Measurements from ENCODE around the gene NBL1. TPM values are rescaled to one million over a fixed set of nuclear protein-coding genes. Genes with fewer than 3 reads are reported as not detected.

The NBL1 gene
- total and polyA plus RNA-seq, 2 of the 4 experiments (the other 2 are of a cell fraction), result 14.0 to 54.2 TPM

- Histone ChIP-seq H2AK5ac (ENCODE audit: low read depth, low read length) (0 out of 2 replicates have a peak overlapping the region, but pooled peaks have one; percentile 9), H3K9me3 (ENCODE audit: control insufficient read depth, insufficient read depth, low read length) (no peaks in the 10 kb centered on the region), H3K9me1 (ENCODE audit: insufficient read depth, low read length) (peaks cover 7% of the 10 kb centered on the region), H3K14ac (replicated peaks; ENCODE audit: low read depth, low read length) (no peak overlapping the region), H4K91ac (ENCODE audit: insufficient read depth, low read depth, low read length) (no peak overlapping the region), H3K4me2 (ENCODE audit: low read depth, low read length) (peak overlapping the region; percentile 3; the same call in 1 of the 2 replicates), H3K27me3 (ENCODE audit: control insufficient read depth, insufficient read depth, low read length) (no peaks in the 10 kb centered on the region), H3K4ac (ENCODE audit: low read depth, low read length) (no peak overlapping the region), H3K56ac (ENCODE audit: extremely low read depth, insufficient read depth, low read length) (no peak overlapping the region), H2BK20ac (ENCODE audit: low read depth, low read length) (no peak overlapping the region), H3K9ac (ENCODE audit: low read depth, low read length) (no peak overlapping the region), H3K27ac (ENCODE audit: insufficient read depth, low read length) (no peak overlapping the region; the same call in 1 of the 2 replicates), H2AK9ac (replicated peaks; ENCODE audit: low read depth, low read length, poor library complexity) (peak overlapping the region; percentile 23), H2AFZ (replicated peaks; ENCODE audit: low read length, poor library complexity) (peak overlapping the region; percentile 46), H3K79me1 (ENCODE audit: low read depth in 1 of 2, low read length in 2 of 2) (peaks cover 0 to 7% of the 10 kb centered on the region in 2 experiments; a peak in 1 of 4 replicates), H4K5ac (ENCODE audit: low read depth, low read length) (no peak overlapping the region), H2BK15ac (ENCODE audit: low read depth, low read length) (no peak overlapping the region), H4K20me1 (ENCODE audit: insufficient read depth, low read length) (peaks cover 1% of the 10 kb centered on the region; the same call in 1 of the 2 replicates), H2BK5ac (ENCODE audit: low read depth, low read length, poor library complexity, severe bottlenecking) (no peak overlapping the region), H3K4me1 (ENCODE audit: control insufficient read depth, insufficient read depth, low read length) (peaks cover 11% of the 10 kb centered on the region; the same call in 1 of the 2 replicates), H3K4me3 (ENCODE audit: insufficient read depth, low read depth, low read length) (no peak overlapping the region), H2BK120ac (ENCODE audit: low read depth, low read length) (no peak overlapping the region), H3K36me3 (ENCODE audit: control insufficient read depth, insufficient read depth, low read length) (no peaks in the 10 kb centered on the region), H4K8ac (ENCODE audit: low read depth in 2 of 2, low read length in 2 of 2) (no peak overlapping the region), H3K23ac (ENCODE audit: low read depth, low read length) (no peak overlapping the region), H3K18ac (ENCODE audit: low read depth, low read length) (no peak overlapping the region; the same call in 1 of the 2 replicates)
- WGBS, 2 experiments (ENCODE audit: extremely low coverage in 2 of 2, insufficient read length in 1 of 2), result 41% methylated on average over 5 of the region's 14 CpGs; no CpG with 5 or more reads in 1 of the 2 experiments
- no TSS peak for BruUV-seq (replicated peaks)
- no peak for ATAC-seq (ENCODE audit: low read depth)
- intact Hi-C loops (cut with micrococcal nuclease) (no loop called here), dilution Hi-C loops (cut with HindIII; ENCODE audit: low sequenced_read_pairs, unreplicated experiment) (no loop called here), in situ Hi-C loops (cut with MboI; ENCODE audit: low sequenced_read_pairs) (loop anchor here (10.0 kb wide), 1 partner anchor 156 kb away; the partner anchor contains the start of gene CAPZB)
- peak; percentile 26 for DNase-seq
- CTCF ChIA-PET, result interaction anchor here (0.5 to 1.1 kb wide), 4 partner anchors 13 to 357 kb away, joined by 3 to 7 read pairs (median 3); no protein-coding TSS in a partner anchor
- POLR2A ChIA-PET (ENCODE audit: unreplicated experiment), result interaction anchor here (0.5 kb wide), 1 partner anchor 295 kb away, joined by 3 read pairs; no protein-coding TSS in a partner anchor
- TF ChIP-seq FOS (IDR thresholded peaks at IDR 0.05; ENCODE audit: low read depth, low read length) (no peak), CTCF (conservative IDR thresholded peaks at IDR 0.05; ENCODE audit: low read depth, low read length) (no peak), RCOR1 (IDR thresholded peaks at IDR 0.05; ENCODE audit: insufficient replicate concordance, low read length) (no peak), ELK1 (IDR thresholded peaks at IDR 0.05; ENCODE audit: borderline replicate concordance, low read depth, low read length) (no peak), MXI1 (IDR thresholded peaks at IDR 0.05; ENCODE audit: borderline replicate concordance, low read depth, low read length) (no peak), MAZ (IDR thresholded peaks at IDR 0.05; ENCODE audit: borderline replicate concordance, low read depth, low read length) (no peak), BHLHE40 (IDR thresholded peaks at IDR 0.05; ENCODE audit: low read depth, low read length) (no peak), RFX5 (IDR thresholded peaks at IDR 0.05; ENCODE audit: low read depth, low read length) (no peak), SMC3 (IDR thresholded peaks at IDR 0.05; ENCODE audit: low read depth, low read length) (no peak), NFE2L2 (IDR thresholded peaks at IDR 0.05; ENCODE audit: low read depth, low read length) (no peak), CHD1 (IDR thresholded peaks at IDR 0.05; ENCODE audit: low read depth, low read length) (no peak), USF2 (IDR thresholded peaks at IDR 0.05; ENCODE audit: low read depth, low read length) (no peak), POLR2A (IDR thresholded peaks at IDR 0.05; ENCODE audit: low read depth, low read length) (no peak)
Measured at GRCh38 chr1:19640363-19641316, 3.5 kb upstream of the NBL1 start.

Measured in IMR-90 (cell line).